Measurements from ENCODE around the gene ICAM2.

Gene ICAM2

GRCh38 chr17:64020056-64020766 is at the start of gene ICAM2:
TSS of gene ICAM2 (minus strand) at chr17:64020633. CDS start at chr17:64006691, 13,942 bp downstream.
- Histone ChIP-seq H3K4me2 (peak within 1 kb of the TSS; percentile 83 to 97 (median 89)), H3K9me3 (replicated peaks in 1 of 11) (no peaks in the 10 kb centered on the region), H3K36me3 (no peaks in the 10 kb centered on the region), H3K27ac (peak within 1 kb of the TSS; percentile 60 to 97 (median 87); a peak in 21 of 22 replicates), H3K9ac (peak within 1 kb of the TSS; percentile 76 to 93 (median 84)), H3K27me3 (no peaks in the 10 kb centered on the region), H3K4me1 (peaks cover 56 to 96% (median 87%) of the 10 kb centered on the region in 10 experiments), H4K20me1 (no peaks in the 10 kb centered on the region; a peak in 1 of 22 replicates), H3K4me3 (peak within 1 kb of the TSS; percentile 56 to 80 (median 68))
- TF ChIP-seq Cebpa-rat (IDR thresholded peaks at IDR 0.05), result no peak

DNA sequence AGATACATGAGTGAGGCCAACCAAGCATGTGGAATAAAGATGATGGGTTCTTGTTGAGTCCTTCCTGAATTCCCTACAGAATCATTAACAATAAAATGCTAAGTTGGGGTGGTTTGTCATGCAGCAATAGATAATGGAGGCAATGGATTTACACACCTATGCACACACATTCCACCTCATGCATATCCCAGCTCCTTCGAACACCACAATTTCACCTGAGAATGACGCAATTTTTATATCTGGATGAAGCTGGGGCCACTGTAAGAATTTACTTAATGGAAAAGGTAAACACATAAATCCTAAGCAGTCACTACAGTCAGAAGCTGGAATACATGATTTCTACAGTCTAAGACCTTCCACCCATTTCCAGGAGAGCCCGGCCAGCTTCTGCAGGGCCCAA is 49.8 kb upstream of the ICAM2 start:
- TF ChIP-seq Cebpa-rat (IDR thresholded peaks at IDR 0.05), result peak in 1 of 11 experiments; percentile 55; a peak in 1 of 22 replicates
- Histone ChIP-seq H3K9me3 (replicated peaks in 1 of 11) (peaks cover 38 to 57% (median 46%) of the 10 kb centered on the region in 11 experiments), H3K36me3 (peaks cover 48 to 72% (median 55%) of the 10 kb centered on the region in 11 experiments), H3K27me3 (no peaks in the 10 kb centered on the region), H3K4me3 (peak overlapping the region in 1 of 10 experiments; percentile 9; a peak in 2 of 20 replicates), H3K4me2 (no peak overlapping the region), H3K9ac (no peak overlapping the region), H4K20me1 (peaks cover 0 to 3% (median 0%) of the 10 kb centered on the region in 11 experiments; a peak in 1 of 22 replicates), H3K27ac (no peak overlapping the region), H3K4me1 (peaks cover 27 to 47% (median 32%) of the 10 kb centered on the region in 10 experiments)

DNA sequence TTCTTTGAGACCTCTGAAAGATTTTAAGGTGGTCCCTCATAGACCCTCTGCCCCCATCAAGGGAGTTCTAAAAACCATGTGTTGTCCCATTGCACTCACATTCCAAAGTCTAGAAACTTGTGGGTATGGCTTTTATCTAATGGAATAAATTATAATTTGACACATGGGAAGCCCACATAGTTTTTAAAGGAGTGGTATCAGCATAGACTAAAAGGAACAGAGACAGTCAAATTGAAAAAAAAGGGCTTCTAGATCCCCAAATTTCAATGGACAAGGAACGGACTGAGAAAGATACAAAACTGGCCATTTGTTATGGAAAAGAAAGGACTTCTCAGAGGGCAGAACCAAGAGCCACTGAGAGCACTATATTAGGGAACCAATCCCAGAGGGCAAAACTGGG is 48.7 kb upstream of the ICAM2 start:
- Histone ChIP-seq H3K4me2 (no peak overlapping the region), H3K36me3 (peaks cover 48 to 83% (median 65%) of the 10 kb centered on the region in 11 experiments), H4K20me1 (no peaks in the 10 kb centered on the region), H3K27me3 (no peaks in the 10 kb centered on the region), H3K9ac (no peak overlapping the region), H3K27ac (no peak overlapping the region), H3K4me3 (peak overlapping the region in 5 of 10 experiments; percentile 9 to 36 (median 15); a peak in 5 of 20 replicates), H3K4me1 (peaks cover 16 to 36% (median 21%) of the 10 kb centered on the region in 10 experiments), H3K9me3 (replicated peaks in 1 of 11) (peaks cover 38 to 57% (median 46%) of the 10 kb centered on the region in 11 experiments)
- TF ChIP-seq Cebpa-rat (IDR thresholded peaks at IDR 0.05), result no peak

GRCh38 chr17:64067657-64068056 is 47.2 kb upstream of the ICAM2 start:
- peaks cover 50 to 90% (median 65%) of the 10 kb centered on the region in 11 experiments for H3K36me3 ChIP-seq
- no peak overlapping the region for H3K27ac ChIP-seq
- H3K27me3 ChIP-seq, result no peaks in the 10 kb centered on the region
- H3K4me2 ChIP-seq, result peak overlapping the region in 3 of 11 experiments; percentile 11 to 40 (median 17); a peak in 4 of 22 replicates
- peaks cover 12 to 35% (median 19%) of the 10 kb centered on the region in 10 experiments for H3K4me1 ChIP-seq
- no peak overlapping the region for H3K9ac ChIP-seq
- H3K4me3 ChIP-seq, result no peak overlapping the region
- peaks cover 38 to 57% (median 46%) of the 10 kb centered on the region in 11 experiments for H3K9me3 ChIP-seq (replicated peaks in 1 of 11)
- no peak for TF ChIP-seq Cebpa-rat (IDR thresholded peaks at IDR 0.05)
- H4K20me1 ChIP-seq, result no peaks in the 10 kb centered on the region

GRCh38 chr17:64066716-64067115 is 46.3 kb upstream of the ICAM2 start:
- no peak for TF ChIP-seq Cebpa-rat (IDR thresholded peaks at IDR 0.05)
- Histone ChIP-seq H3K9me3 (replicated peaks in 1 of 11) (peaks cover 38 to 48% (median 44%) of the 10 kb centered on the region in 11 experiments), H3K4me3 (no peak overlapping the region), H3K36me3 (peaks cover 44 to 81% (median 62%) of the 10 kb centered on the region in 11 experiments), H3K4me2 (peak overlapping the region in 5 of 11 experiments; percentile 5 to 40 (median 11); a peak in 7 of 22 replicates), H3K27me3 (no peaks in the 10 kb centered on the region), H3K27ac (no peak overlapping the region), H3K4me1 (peaks cover 9 to 42% (median 19%) of the 10 kb centered on the region in 10 experiments), H4K20me1 (no peaks in the 10 kb centered on the region), H3K9ac (no peak overlapping the region)

GRCh38 chr17:64065161-64065560 is 44.7 kb upstream of the ICAM2 start:
- no peak overlapping the region for H3K9ac ChIP-seq
- peaks cover 10 to 57% (median 25%) of the 10 kb centered on the region in 10 experiments for H3K4me1 ChIP-seq
- no peaks in the 10 kb centered on the region for H3K27me3 ChIP-seq
- H4K20me1 ChIP-seq, result no peaks in the 10 kb centered on the region
- no peak overlapping the region for H3K4me2 ChIP-seq
- TF ChIP-seq Cebpa-rat (IDR thresholded peaks at IDR 0.05), result no peak
- no peak overlapping the region for H3K27ac ChIP-seq
- H3K36me3 ChIP-seq, result peaks cover 28 to 65% (median 53%) of the 10 kb centered on the region in 11 experiments
- peaks cover 24 to 32% (median 29%) of the 10 kb centered on the region in 11 experiments for H3K9me3 ChIP-seq (replicated peaks in 1 of 11)
- no peak overlapping the region for H3K4me3 ChIP-seq

GRCh38 chr17:64064331-64064730 is 43.9 kb upstream of the ICAM2 start:
- Histone ChIP-seq H3K27ac (no peak overlapping the region), H3K4me1 (peaks cover 10 to 65% (median 27%) of the 10 kb centered on the region in 10 experiments), H3K9ac (no peak overlapping the region), H3K4me3 (no peak overlapping the region), H3K27me3 (no peaks in the 10 kb centered on the region), H3K36me3 (peaks cover 20 to 60% (median 49%) of the 10 kb centered on the region in 11 experiments), H4K20me1 (no peaks in the 10 kb centered on the region), H3K9me3 (replicated peaks in 1 of 11) (peaks cover 15 to 24% (median 20%) of the 10 kb centered on the region in 11 experiments), H3K4me2 (no peak overlapping the region)
- TF ChIP-seq Cebpa-rat (IDR thresholded peaks at IDR 0.05), result no peak

DNA sequence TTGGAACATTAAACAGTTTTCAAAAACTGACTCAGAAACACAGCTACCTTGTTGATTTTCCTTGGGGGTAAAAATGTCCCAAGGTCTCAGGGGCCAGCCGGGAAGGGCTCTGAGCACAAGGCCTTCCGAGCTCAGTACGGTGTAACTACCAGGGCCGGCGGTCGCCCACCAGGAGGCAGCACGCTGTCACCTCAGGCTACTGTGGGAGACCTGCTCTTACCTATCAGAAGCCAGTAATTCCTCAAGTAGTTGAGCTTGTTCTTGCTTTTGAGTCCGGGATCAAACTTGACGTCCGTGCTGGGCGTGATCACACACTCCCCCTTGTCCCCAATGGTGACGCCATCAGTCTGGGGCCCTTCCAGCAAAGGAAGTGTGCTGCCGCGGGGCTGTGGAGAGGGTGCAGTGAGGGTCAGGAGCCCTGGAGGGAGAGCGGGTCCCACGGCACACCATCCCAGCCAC is 43.4 kb upstream of the ICAM2 start:
- H3K9me3 ChIP-seq (replicated peaks in 1 of 11), result peaks cover 10 to 19% (median 15%) of the 10 kb centered on the region in 11 experiments
- peak overlapping the region in 2 of 11 experiments; percentile 51 to 64; a peak in 1 of 22 replicates for H3K27ac ChIP-seq
- no peaks in the 10 kb centered on the region for H3K27me3 ChIP-seq
- TF ChIP-seq Cebpa-rat (IDR thresholded peaks at IDR 0.05), result no peak
- H3K36me3 ChIP-seq, result peaks cover 15 to 60% (median 44%) of the 10 kb centered on the region in 11 experiments
- no peak overlapping the region for H3K4me3 ChIP-seq
- H4K20me1 ChIP-seq, result no peaks in the 10 kb centered on the region
- no peak overlapping the region for H3K9ac ChIP-seq
- H3K4me1 ChIP-seq, result peaks cover 12 to 68% (median 28%) of the 10 kb centered on the region in 10 experiments
- peak overlapping the region in 8 of 11 experiments; percentile 21 to 69 (median 56); a peak in 8 of 22 replicates for H3K4me2 ChIP-seq

DNA sequence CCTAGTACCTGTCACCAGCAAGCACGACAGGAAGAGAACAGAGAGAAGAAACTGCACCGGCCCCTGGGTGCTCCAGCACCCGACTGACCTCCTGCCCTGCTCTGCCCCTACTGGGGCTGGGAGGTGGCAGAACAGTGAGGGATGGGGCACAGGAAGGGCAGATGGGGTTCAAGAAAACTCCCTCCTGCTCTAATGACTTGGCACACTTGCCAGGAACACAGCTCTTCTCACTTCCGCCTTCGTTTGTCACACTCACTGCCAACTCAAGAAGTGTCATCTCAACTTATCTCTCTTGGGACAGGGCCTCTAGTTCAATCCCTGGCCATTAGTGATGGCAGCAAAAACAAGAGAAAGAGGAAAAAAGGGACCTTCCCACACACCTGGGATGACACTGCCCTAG is 42.7 kb upstream of the ICAM2 start:
- Histone ChIP-seq H3K4me3 (no peak overlapping the region), H4K20me1 (no peaks in the 10 kb centered on the region), H3K27me3 (no peaks in the 10 kb centered on the region), H3K9ac (peak overlapping the region in 1 of 11 experiments; percentile 11; a peak in 1 of 22 replicates), H3K36me3 (peaks cover 8 to 58% (median 36%) of the 10 kb centered on the region in 11 experiments), H3K4me2 (peak overlapping the region; percentile 21 to 69 (median 53)), H3K4me1 (peaks cover 12 to 67% (median 29%) of the 10 kb centered on the region in 10 experiments), H3K9me3 (replicated peaks in 1 of 11) (peaks cover 3 to 12% (median 8%) of the 10 kb centered on the region in 11 experiments; a peak in 20 of 22 replicates), H3K27ac (peak overlapping the region in 9 of 11 experiments; percentile 38 to 64 (median 49); a peak in 17 of 22 replicates)
- no peak for TF ChIP-seq Cebpa-rat (IDR thresholded peaks at IDR 0.05)
